SJCRH30 (cell line): ENCODE results near the gene SH3BP5. TPM values are rescaled to one million over a fixed set of nuclear protein-coding genes. Genes with fewer than 3 reads are reported as not detected.

ENCODE experiments used
- DNase-seq, 2 experiments: peaks; one replicate each; pipeline ENCODE4 v3.0.0-alpha.2; 2015 to 2020
- H3K27ac ChIP-seq: fragments of 250-450 bp; sonication (Bioruptor Pico); 2 replicates; pipeline ENCODE4 v1.5.1; 2020; ENCODE audit warnings: mild to moderate bottlenecking, moderate library complexity
- H3K27me3 ChIP-seq: fragments of 250-450 bp; sonication (Bioruptor Pico); 2 replicates; pipeline ENCODE4 v1.5.1; 2020; ENCODE audit warnings: mild to moderate bottlenecking, moderate library complexity
- H3K36me3 ChIP-seq: fragments of 250-450 bp; sonication (Bioruptor Pico); 2 replicates; pipeline ENCODE4 v1.5.1; 2020; ENCODE audit warnings: mild to moderate bottlenecking, moderate library complexity
- H3K4me1 ChIP-seq: fragments of 250-450 bp; sonication (Bioruptor Pico); 2 replicates; pipeline ENCODE4 v1.5.1; 2020; ENCODE audit warnings: mild to moderate bottlenecking, moderate library complexity
- H3K4me3 ChIP-seq: fragments of 250-450 bp; sonication (Bioruptor Pico); 2 replicates; pipeline ENCODE4 v1.5.1; 2020; ENCODE audit warnings: mild to moderate bottlenecking, moderate library complexity
- H3K9me3 ChIP-seq: fragments of 250-450 bp; sonication (Bioruptor Pico); replicated peaks from 2 replicates; pipeline ENCODE4 v1.5.1; 2020; ENCODE audit warnings: mild to moderate bottlenecking, moderate library complexity
- total RNA-seq: library from RNA; depleted of rRNA; stranded (reverse); fragments of >200 nt; shearing (Covaris generic); gene quantifications from 2 replicates; pipeline ENCODE4 v1.2.3, GENCODE V29; 2014

Gene SH3BP5
- total RNA-seq, 1 experiment from 2014 or later: 8.5 TPM

GRCh38 chr3:15255215-15255614, 77.2 kb downstream of the SH3BP5 start:
- peaks cover 57% of the 10 kb centered on the region for H3K36me3 ChIP-seq
- DNase-seq: no peak
- no peaks in the 10 kb centered on the region for H3K27me3 ChIP-seq
- H3K27ac ChIP-seq: no peak overlapping the region
- H3K4me3 ChIP-seq: no peak overlapping the region
- no peaks in the 10 kb centered on the region for H3K9me3 ChIP-seq
- peaks cover 22% of the 10 kb centered on the region for H3K4me1 ChIP-seq

GRCh38 chr3:15253023-15253697, 79.2 kb downstream of the SH3BP5 start:
- Histone ChIP-seq H3K27ac (no peak overlapping the region), H3K4me1 (peaks cover 22% of the 10 kb centered on the region), H3K36me3 (peaks cover 57% of the 10 kb centered on the region), H3K4me3 (no peak overlapping the region), H3K9me3 (no peaks in the 10 kb centered on the region), H3K27me3 (no peaks in the 10 kb centered on the region)
- DNase-seq: no peak

GRCh38 chr3:15246186-15246585, 86.2 kb downstream of the SH3BP5 start:
- peaks cover 59% of the 10 kb centered on the region for H3K36me3 ChIP-seq
- DNase-seq: no peak
- no peaks in the 10 kb centered on the region for H3K4me1 ChIP-seq
- no peaks in the 10 kb centered on the region for H3K9me3 ChIP-seq
- no peak overlapping the region for H3K4me3 ChIP-seq
- no peaks in the 10 kb centered on the region for H3K27me3 ChIP-seq
- no peak overlapping the region for H3K27ac ChIP-seq

- Histone ChIP-seq H3K27me3 (no peaks in the 10 kb centered on the region), H3K36me3 (peaks cover 48% of the 10 kb centered on the region), H3K4me3 (no peak overlapping the region), H3K9me3 (no peaks in the 10 kb centered on the region), H3K27ac (no peak overlapping the region), H3K4me1 (no peaks in the 10 kb centered on the region)
- no peak for DNase-seq
Observed at GRCh38 chr3:15243822-15244482, 88.4 kb downstream of the SH3BP5 start.

GRCh38 chr3:15241341-15241740, 91.0 kb downstream of the SH3BP5 start:
- Histone ChIP-seq H3K27me3 (no peaks in the 10 kb centered on the region), H3K4me1 (no peaks in the 10 kb centered on the region), H3K4me3 (no peak overlapping the region), H3K27ac (no peak overlapping the region), H3K9me3 (no peaks in the 10 kb centered on the region), H3K36me3 (peaks cover 45% of the 10 kb centered on the region)
- DNase-seq: peak; percentile 19 to 45

- Histone ChIP-seq H3K4me1 (no peaks in the 10 kb centered on the region), H3K36me3 (peaks cover 42% of the 10 kb centered on the region), H3K4me3 (no peak overlapping the region), H3K27me3 (no peaks in the 10 kb centered on the region), H3K27ac (no peak overlapping the region), H3K9me3 (no peaks in the 10 kb centered on the region)
- DNase-seq: no peak
Observed at GRCh38 chr3:15229262-15229661, 103.1 kb downstream of the SH3BP5 start.

GRCh38 chr3:15228147-15228546, 104.2 kb downstream of the SH3BP5 start:
- Histone ChIP-seq H3K27me3 (no peaks in the 10 kb centered on the region), H3K4me1 (no peaks in the 10 kb centered on the region), H3K36me3 (peaks cover 35% of the 10 kb centered on the region), H3K4me3 (no peak overlapping the region), H3K27ac (no peak overlapping the region), H3K9me3 (no peaks in the 10 kb centered on the region)
- no peak for DNase-seq

- H3K36me3 ChIP-seq: peaks cover 45% of the 10 kb centered on the region
- H3K4me1 ChIP-seq: no peaks in the 10 kb centered on the region
- no peak for DNase-seq
- no peak overlapping the region for H3K4me3 ChIP-seq
- H3K27ac ChIP-seq: no peak overlapping the region
- no peaks in the 10 kb centered on the region for H3K9me3 ChIP-seq
- H3K27me3 ChIP-seq: no peaks in the 10 kb centered on the region
Observed at GRCh38 chr3:15223685-15224572, 108.5 kb downstream of the SH3BP5 start.

- Histone ChIP-seq H3K27ac (no peak overlapping the region), H3K27me3 (no peaks in the 10 kb centered on the region), H3K4me1 (no peaks in the 10 kb centered on the region), H3K36me3 (peaks cover 46% of the 10 kb centered on the region), H3K4me3 (no peak overlapping the region), H3K9me3 (no peaks in the 10 kb centered on the region)
- DNase-seq: no peak
Observed at GRCh38 chr3:15221574-15222217, 110.7 kb downstream of the SH3BP5 start.

- Histone ChIP-seq H3K9me3 (no peaks in the 10 kb centered on the region), H3K27me3 (no peaks in the 10 kb centered on the region), H3K4me1 (no peaks in the 10 kb centered on the region), H3K27ac (no peak overlapping the region), H3K36me3 (peaks cover 45% of the 10 kb centered on the region), H3K4me3 (no peak overlapping the region)
- DNase-seq: no peak
Observed at GRCh38 chr3:15220661-15221060, 111.7 kb downstream of the SH3BP5 start.

GRCh38 chr3:15220056-15220455, 112.3 kb downstream of the SH3BP5 start:
- H3K36me3 ChIP-seq: peaks cover 49% of the 10 kb centered on the region
- H3K4me3 ChIP-seq: no peak overlapping the region
- H3K27ac ChIP-seq: no peak overlapping the region
- H3K27me3 ChIP-seq: no peaks in the 10 kb centered on the region
- H3K9me3 ChIP-seq: no peaks in the 10 kb centered on the region
- H3K4me1 ChIP-seq: no peaks in the 10 kb centered on the region
- no peak for DNase-seq

- Histone ChIP-seq H3K4me3 (no peak overlapping the region), H3K27ac (no peak overlapping the region), H3K9me3 (no peaks in the 10 kb centered on the region), H3K4me1 (no peaks in the 10 kb centered on the region), H3K27me3 (no peaks in the 10 kb centered on the region), H3K36me3 (peaks cover 48% of the 10 kb centered on the region)
- DNase-seq: no peak
Observed at GRCh38 chr3:15218689-15219088, 113.7 kb downstream of the SH3BP5 start.

- H3K9me3 ChIP-seq: no peaks in the 10 kb centered on the region
- H3K27ac ChIP-seq: no peak overlapping the region
- no peaks in the 10 kb centered on the region for H3K4me1 ChIP-seq
- no peaks in the 10 kb centered on the region for H3K27me3 ChIP-seq
- no peak for DNase-seq
- no peak overlapping the region for H3K4me3 ChIP-seq
- H3K36me3 ChIP-seq: peaks cover 45% of the 10 kb centered on the region
Observed at GRCh38 chr3:15217841-15218267, 114.5 kb downstream of the SH3BP5 start.

- peaks cover 46% of the 10 kb centered on the region for H3K36me3 ChIP-seq
- no peaks in the 10 kb centered on the region for H3K27me3 ChIP-seq
- H3K27ac ChIP-seq: no peak overlapping the region
- no peaks in the 10 kb centered on the region for H3K4me1 ChIP-seq
- DNase-seq: no peak
- H3K4me3 ChIP-seq: no peak overlapping the region
- no peaks in the 10 kb centered on the region for H3K9me3 ChIP-seq
Observed at GRCh38 chr3:15217011-15217671, 115.2 kb downstream of the SH3BP5 start.
